DOHH2 (cell line): ENCODE measurements around the gene SEC22A.

Experiments
- CTCF ChIP-seq: fragments of 200-600 bp; sonication (generic); IDR thresholded peaks from one replicate; pipeline ENCODE4 v1.5.1; 2014; ENCODE audit warnings: antibody characterized with exemption, mild to moderate bottlenecking, low read depth, low read length; ENCODE audit not compliant: poor library complexity, severe bottlenecking
- EZH2phosphoT487 ChIP-seq: fragments of 200-600 bp; sonication (generic); IDR thresholded peaks from 2 replicates; pipeline ENCODE4 v1.6.1; 2017; ENCODE audit warnings: borderline replicate concordance, mild to moderate bottlenecking, antibody characterized with exemption, low read length, moderate library complexity, mixed read lengths

- TF ChIP-seq CTCF, result no peak
- no peak for TF ChIP-seq EZH2phosphoT487
These were observed 77.4 kb downstream of the SEC22A start for GRCh38 chr3:123279121-123279520.
